ENCODE data around the gene NUAK2. TPM values are rescaled to one million over a fixed set of nuclear protein-coding genes. Genes with fewer than 3 reads are reported as not detected.
A peak's percentile ranks its signal among the peaks of the same experiment; 100 is the strongest.

Gene NUAK2
- total RNA-seq, 4 donors from 2014 or later, result 22.0 to 40.0 (median 30.9) TPM

DNA sequence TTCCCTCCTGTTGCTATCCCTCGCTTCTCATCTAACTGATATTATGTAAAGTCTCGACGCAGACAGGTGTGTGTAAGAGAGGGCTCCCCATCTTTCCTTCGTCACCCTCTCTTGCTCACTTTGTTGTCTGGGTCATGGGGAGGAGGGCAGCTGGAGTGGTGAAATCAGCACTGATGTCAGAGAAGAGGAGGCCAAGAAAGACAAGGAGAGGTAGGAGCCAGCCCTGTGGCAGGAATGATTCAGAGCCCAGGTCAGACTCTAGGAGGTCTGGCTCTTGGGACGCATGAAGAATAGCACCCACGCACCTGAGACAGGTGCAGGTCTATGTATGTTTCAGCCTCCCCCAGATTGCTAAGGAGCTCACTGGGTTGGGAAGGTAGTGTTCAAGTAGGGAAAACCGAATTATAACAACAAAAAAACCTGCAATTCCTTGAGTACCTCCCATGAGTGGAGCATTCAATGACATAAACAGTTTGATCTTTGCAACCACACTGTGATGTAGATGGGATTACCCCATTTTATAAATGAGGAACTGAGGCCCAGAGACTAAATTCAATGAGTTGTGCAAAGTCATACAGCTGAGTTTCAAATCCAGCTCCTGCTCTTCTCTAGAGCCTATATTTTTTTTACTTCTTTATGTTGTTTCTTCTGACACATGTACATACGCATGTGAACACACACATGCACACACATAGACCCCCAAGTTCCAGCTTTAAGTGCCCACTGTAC lies 10.4 kb downstream of the NUAK2 start:
- Histone ChIP-seq H3K36me3 (peaks cover 0 to 56% (median 0%) of the 10 kb centered on the region in 3 donors), H3K9me3 (no peaks in the 10 kb centered on the region), H3K4me3 (no peak overlapping the region), H3K4me1 (peaks cover 8 to 94% (median 33%) of the 10 kb centered on the region in 4 donors), H3K27ac (peak overlapping the region in 2 of 4 donors; percentile 64 to 92), H3K27me3 (no peaks in the 10 kb centered on the region)
- no peak for DNase-seq
- TF ChIP-seq POLR2A (IDR thresholded peaks at IDR 0.05), result no peak
- no peak for TF ChIP-seq CTCF (IDR thresholded peaks at IDR 0.05)

DNA sequence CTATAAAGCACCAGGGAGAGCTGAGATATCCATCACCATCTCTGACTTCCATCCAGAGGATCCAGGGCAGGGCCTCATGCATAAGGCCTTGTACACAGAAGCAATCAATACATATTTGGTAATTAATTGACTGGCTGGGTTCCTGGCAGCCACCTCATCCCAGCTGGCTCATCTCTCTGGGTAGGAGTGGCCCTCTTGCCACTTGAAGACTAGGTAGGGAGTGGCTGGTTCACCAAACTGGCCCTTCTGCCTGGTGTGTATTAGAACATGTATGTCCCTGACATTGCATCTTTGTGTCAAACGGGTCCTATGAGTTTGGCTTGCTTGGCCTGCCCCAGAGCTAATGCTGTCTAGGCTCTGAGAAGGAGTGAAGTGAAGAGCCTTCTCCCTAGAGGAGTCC lies 11.8 kb downstream of the NUAK2 start:
- peaks cover 0 to 84% (median 26%) of the 10 kb centered on the region in 4 donors for H3K4me1 ChIP-seq
- H3K27ac ChIP-seq, result peak overlapping the region in 1 of 4 donors; percentile 64
- H3K4me3 ChIP-seq, result no peak overlapping the region
- H3K36me3 ChIP-seq, result peaks cover 0 to 70% (median 0%) of the 10 kb centered on the region in 3 donors
- no peaks in the 10 kb centered on the region for H3K27me3 ChIP-seq
- no peak for DNase-seq
- TF ChIP-seq POLR2A (IDR thresholded peaks at IDR 0.05), result no peak
- TF ChIP-seq CTCF (IDR thresholded peaks at IDR 0.05), result no peak
- H3K9me3 ChIP-seq, result no peaks in the 10 kb centered on the region

GRCh38 chr1:205306929-205307566 lies 14.5 kb downstream of the NUAK2 start:
- Histone ChIP-seq H3K9me3 (no peaks in the 10 kb centered on the region), H3K27ac (peak overlapping the region in 3 of 4 donors; percentile 43 to 80 (median 53)), H3K4me3 (no peak overlapping the region), H3K4me1 (peaks cover 0 to 71% (median 11%) of the 10 kb centered on the region in 4 donors), H3K27me3 (no peaks in the 10 kb centered on the region), H3K36me3 (peaks cover 0 to 91% (median 0%) of the 10 kb centered on the region in 3 donors)
- TF ChIP-seq CTCF (IDR thresholded peaks at IDR 0.05), result no peak
- peak in 1 of 2 donors; percentile 18 for TF ChIP-seq POLR2A (IDR thresholded peaks at IDR 0.05)
- DNase-seq, result peak in 2 of 3 donors; percentile 78 to 82

- H3K36me3 ChIP-seq, result peaks cover 0 to 68% (median 0%) of the 10 kb centered on the region in 3 donors
- H3K27ac ChIP-seq, result peak overlapping the region in 1 of 4 donors; percentile 15
- H3K9me3 ChIP-seq, result no peaks in the 10 kb centered on the region
- H3K27me3 ChIP-seq, result no peaks in the 10 kb centered on the region
- no peak overlapping the region for H3K4me3 ChIP-seq
- no peak for TF ChIP-seq POLR2A (IDR thresholded peaks at IDR 0.05)
- TF ChIP-seq CTCF (IDR thresholded peaks at IDR 0.05), result no peak
- H3K4me1 ChIP-seq, result peaks cover 8 to 60% (median 16%) of the 10 kb centered on the region in 4 donors
- DNase-seq, result no peak
Observed at GRCh38 chr1:205304695-205305070, 16.9 kb downstream of the NUAK2 start.

- H3K9me3 ChIP-seq, result no peaks in the 10 kb centered on the region
- no peak overlapping the region for H3K4me3 ChIP-seq
- H3K36me3 ChIP-seq, result peaks cover 0 to 62% (median 0%) of the 10 kb centered on the region in 3 donors
- H3K27ac ChIP-seq, result peak overlapping the region in 1 of 4 donors; percentile 15
- no peaks in the 10 kb centered on the region for H3K27me3 ChIP-seq
- H3K4me1 ChIP-seq, result peaks cover 8 to 55% (median 16%) of the 10 kb centered on the region in 4 donors
- no peak for TF ChIP-seq CTCF (IDR thresholded peaks at IDR 0.05)
- no peak for TF ChIP-seq POLR2A (IDR thresholded peaks at IDR 0.05)
- DNase-seq, result no peak
Observed at GRCh38 chr1:205304046-205304694, 17.4 kb downstream of the NUAK2 start.
